IPS-15b (cell line): Measurements from ENCODE around the gene CYP3A4.
"Not testable (repeated sequence)": the region's sequence is repeated elsewhere in the genome, so short reads cannot be mapped to it uniquely, and the experiment has no call there.

Source experiments
- H3K27me3 ChIP-seq: one replicate; pipeline ENCODE4 v1.6.1; 2013; ENCODE audit warnings: low read length; ENCODE audit not compliant: control insufficient read depth, insufficient read depth
- H3K36me3 ChIP-seq: one replicate; pipeline ENCODE4 v1.6.1; 2013; ENCODE audit warnings: low read length; ENCODE audit not compliant: control insufficient read depth, insufficient read depth
- H3K4me1 ChIP-seq: one replicate; pipeline ENCODE4 v1.6.1; 2013; ENCODE audit warnings: mild to moderate bottlenecking, low read length; ENCODE audit not compliant: control insufficient read depth, insufficient read depth
- H3K4me3 ChIP-seq: one replicate; pipeline ENCODE4 v1.5.1; 2013; ENCODE audit warnings: low read depth, low read length
- H3K9ac ChIP-seq: one replicate; pipeline ENCODE4 v1.6.1; 2013; ENCODE audit warnings: low read depth, mild to moderate bottlenecking, low read length
- H3K9me3 ChIP-seq: one replicate; pipeline ENCODE4 v1.6.1; 2013; ENCODE audit warnings: mild to moderate bottlenecking, low read length; ENCODE audit not compliant: control insufficient read depth, insufficient read depth

CYP3A4 gene

GRCh38 chr7:99791021-99791420 lies 7.0 kb upstream of the CYP3A4 start:
- H3K4me3 ChIP-seq, result no peak overlapping the region
- H3K9ac ChIP-seq, result no peak overlapping the region
- H3K9me3 ChIP-seq, result no peaks in the 10 kb centered on the region
- no peaks in the 10 kb centered on the region for H3K27me3 ChIP-seq
- H3K4me1 ChIP-seq, result no peaks in the 10 kb centered on the region
- H3K36me3 ChIP-seq, result no peaks in the 10 kb centered on the region

GRCh38 chr7:99790407-99790806 lies 6.4 kb upstream of the CYP3A4 start:
- Histone ChIP-seq H3K9me3 (no peaks in the 10 kb centered on the region), H3K36me3 (no peaks in the 10 kb centered on the region), H3K9ac (no peak overlapping the region), H3K4me1 (no peaks in the 10 kb centered on the region), H3K4me3 (no peak overlapping the region), H3K27me3 (no peaks in the 10 kb centered on the region)

GRCh38 chr7:99789441-99790070 lies 5.6 kb upstream of the CYP3A4 start:
- H3K36me3 ChIP-seq, result no peaks in the 10 kb centered on the region
- no peak overlapping the region for H3K4me3 ChIP-seq
- no peak overlapping the region for H3K9ac ChIP-seq
- no peaks in the 10 kb centered on the region for H3K27me3 ChIP-seq
- no peaks in the 10 kb centered on the region for H3K9me3 ChIP-seq
- H3K4me1 ChIP-seq, result no peaks in the 10 kb centered on the region

GRCh38 chr7:99788554-99788953 lies 4.6 kb upstream of the CYP3A4 start:
- no peaks in the 10 kb centered on the region for H3K36me3 ChIP-seq
- no peaks in the 10 kb centered on the region for H3K4me1 ChIP-seq
- no peaks in the 10 kb centered on the region for H3K9me3 ChIP-seq
- H3K4me3 ChIP-seq, result no peak overlapping the region
- no peaks in the 10 kb centered on the region for H3K27me3 ChIP-seq
- no peak overlapping the region for H3K9ac ChIP-seq

- no peaks in the 10 kb centered on the region for H3K27me3 ChIP-seq
- H3K9ac ChIP-seq, result no peak overlapping the region
- no peaks in the 10 kb centered on the region for H3K9me3 ChIP-seq
These were observed 2.8 kb upstream of the CYP3A4 start for GRCh38 chr7:99786726-99787335.

GRCh38 chr7:99785654-99786053 lies 1.7 kb upstream of the CYP3A4 start:
- H3K36me3 ChIP-seq, H3K27me3 ChIP-seq, H3K9me3 ChIP-seq, H3K9ac ChIP-seq, H3K4me3 ChIP-seq, H3K4me1 ChIP-seq: not testable (repeated sequence)

More at GRCh38 chr7:99786726-99787335, 2.8 kb upstream of the CYP3A4 start:
- Histone ChIP-seq H3K36me3 (no peaks in the 10 kb centered on the region), H3K4me1 (no peaks in the 10 kb centered on the region), H3K4me3 (no peak overlapping the region)

GRCh38 chr7:99782012-99782953 lies 1.7 kb downstream of the CYP3A4 start:
- H3K36me3 ChIP-seq, result no peaks in the 10 kb centered on the region
- no peaks in the 10 kb centered on the region for H3K4me1 ChIP-seq
- no peaks in the 10 kb centered on the region for H3K9me3 ChIP-seq
- no peak overlapping the region for H3K9ac ChIP-seq
- H3K27me3 ChIP-seq, result no peaks in the 10 kb centered on the region
- no peak overlapping the region for H3K4me3 ChIP-seq

GRCh38 chr7:99780588-99780987 lies 3.4 kb downstream of the CYP3A4 start:
- Histone ChIP-seq H3K9me3 (no peaks in the 10 kb centered on the region), H3K9ac (no peak overlapping the region), H3K4me1 (no peaks in the 10 kb centered on the region), H3K4me3 (no peak overlapping the region), H3K36me3 (no peaks in the 10 kb centered on the region), H3K27me3 (no peaks in the 10 kb centered on the region)

GRCh38 chr7:99779949-99780348 lies 4.0 kb downstream of the CYP3A4 start:
- Histone ChIP-seq H3K27me3 (no peaks in the 10 kb centered on the region), H3K4me1 (no peaks in the 10 kb centered on the region), H3K36me3 (no peaks in the 10 kb centered on the region), H3K9me3 (no peaks in the 10 kb centered on the region), H3K9ac (no peak overlapping the region), H3K4me3 (no peak overlapping the region)

- H3K9me3 ChIP-seq, result no peaks in the 10 kb centered on the region
- no peaks in the 10 kb centered on the region for H3K36me3 ChIP-seq
- no peak overlapping the region for H3K9ac ChIP-seq
- H3K27me3 ChIP-seq, result no peaks in the 10 kb centered on the region
- H3K4me1 ChIP-seq, result no peaks in the 10 kb centered on the region
- no peak overlapping the region for H3K4me3 ChIP-seq
These were observed 5.1 kb downstream of the CYP3A4 start for GRCh38 chr7:99778880-99779279.

- not testable (repeated sequence) for H3K9ac ChIP-seq, H3K4me1 ChIP-seq, H3K9me3 ChIP-seq, H3K36me3 ChIP-seq, H3K27me3 ChIP-seq, H3K4me3 ChIP-seq
These were observed 10.6 kb downstream of the CYP3A4 start for GRCh38 chr7:99773395-99773794.

GRCh38 chr7:99772565-99772964 lies 11.4 kb downstream of the CYP3A4 start:
- Histone ChIP-seq H3K9ac (no peak overlapping the region), H3K27me3 (no peaks in the 10 kb centered on the region), H3K36me3 (no peaks in the 10 kb centered on the region), H3K4me1 (no peaks in the 10 kb centered on the region), H3K9me3 (no peaks in the 10 kb centered on the region), H3K4me3 (no peak overlapping the region)
